LNCAP (cell line): Measurements from ENCODE around the gene LINGO4.

ENCODE experiments used
- TF ChIP-seq, protein P1 (sequence below): fragments of 450-650 bp; IDR thresholded peaks from 2 replicates; pipeline ENCODE4 v1.5.1; 2017; ENCODE audit warnings: mild to moderate bottlenecking

Gene LINGO4

DNA sequence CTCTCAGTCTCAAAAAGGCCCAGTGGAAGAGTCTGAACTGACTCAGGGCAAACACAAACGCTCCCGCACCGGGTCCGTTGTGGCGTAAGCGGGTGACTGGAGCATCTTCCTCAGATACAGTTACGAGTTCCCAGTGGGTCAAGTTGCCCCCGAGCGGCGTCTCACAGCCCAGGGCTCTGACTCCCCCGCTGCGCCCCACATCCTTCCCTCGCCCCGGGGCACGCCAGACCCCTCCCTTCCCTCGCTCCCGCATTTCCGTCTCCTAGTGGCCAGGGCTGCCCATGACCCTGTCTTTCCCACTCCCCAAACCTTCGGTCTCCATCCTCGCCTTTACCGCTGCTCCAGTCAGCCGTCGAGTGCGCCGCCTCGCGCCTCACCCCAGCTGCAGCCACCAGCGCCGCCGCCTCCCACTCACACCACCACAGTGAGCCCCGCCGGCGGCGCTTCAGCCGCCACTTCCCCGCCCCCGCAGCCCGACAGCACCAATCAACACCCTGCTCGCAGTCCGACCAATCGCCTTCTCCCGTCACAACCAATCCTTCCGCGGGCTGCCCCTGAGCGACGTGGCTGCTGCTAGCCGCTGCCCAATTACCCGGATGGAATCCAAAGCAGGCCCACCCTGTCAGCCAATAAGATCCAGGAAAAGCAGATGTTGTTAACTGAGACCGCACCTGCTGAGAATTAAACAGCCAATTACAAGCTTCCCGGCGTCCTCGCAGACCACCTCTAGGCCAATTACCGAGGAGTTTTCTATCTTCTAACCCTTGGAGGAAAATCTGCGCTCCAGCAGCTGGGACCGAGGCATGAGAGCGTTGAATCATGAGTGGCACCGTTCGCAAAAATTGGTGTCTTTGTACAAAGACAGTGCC is 14.9 kb downstream of the LINGO4 start, which contains the start of gene TDRKH:
TSS of gene TDRKH (minus strand) at position 430 of the 869 bp plus-strand sequence. CDS start 7,478 bp downstream, outside the sequence.
- TF ChIP-seq, protein P1, sequence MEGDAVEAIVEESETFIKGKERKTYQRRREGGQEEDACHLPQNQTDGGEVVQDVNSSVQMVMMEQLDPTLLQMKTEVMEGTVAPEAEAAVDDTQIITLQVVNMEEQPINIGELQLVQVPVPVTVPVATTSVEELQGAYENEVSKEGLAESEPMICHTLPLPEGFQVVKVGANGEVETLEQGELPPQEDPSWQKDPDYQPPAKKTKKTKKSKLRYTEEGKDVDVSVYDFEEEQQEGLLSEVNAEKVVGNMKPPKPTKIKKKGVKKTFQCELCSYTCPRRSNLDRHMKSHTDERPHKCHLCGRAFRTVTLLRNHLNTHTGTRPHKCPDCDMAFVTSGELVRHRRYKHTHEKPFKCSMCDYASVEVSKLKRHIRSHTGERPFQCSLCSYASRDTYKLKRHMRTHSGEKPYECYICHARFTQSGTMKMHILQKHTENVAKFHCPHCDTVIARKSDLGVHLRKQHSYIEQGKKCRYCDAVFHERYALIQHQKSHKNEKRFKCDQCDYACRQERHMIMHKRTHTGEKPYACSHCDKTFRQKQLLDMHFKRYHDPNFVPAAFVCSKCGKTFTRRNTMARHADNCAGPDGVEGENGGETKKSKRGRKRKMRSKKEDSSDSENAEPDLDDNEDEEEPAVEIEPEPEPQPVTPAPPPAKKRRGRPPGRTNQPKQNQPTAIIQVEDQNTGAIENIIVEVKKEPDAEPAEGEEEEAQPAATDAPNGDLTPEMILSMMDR = peak; percentile 50; the same call in 1 of the 2 replicates

DNA sequence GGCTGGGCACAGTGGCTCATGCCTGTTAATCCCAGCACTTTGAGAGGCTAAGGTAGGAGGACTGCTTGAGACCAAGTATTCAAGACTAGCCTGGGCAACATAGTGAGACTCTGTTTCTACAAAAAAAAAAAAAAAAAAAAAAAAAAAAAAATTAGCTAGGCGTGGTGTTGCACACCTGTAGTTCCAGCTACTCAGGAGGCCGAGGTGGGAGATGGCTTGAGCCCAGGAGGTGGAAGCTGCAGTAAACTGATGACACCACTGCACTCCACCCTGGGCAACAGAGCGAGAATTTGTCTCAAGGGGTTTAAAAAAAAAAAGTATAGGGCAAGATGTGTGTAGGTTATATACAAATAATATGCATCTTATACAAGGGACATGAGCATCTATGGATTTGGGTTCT is 17.5 kb downstream of the LINGO4 start:
- TF ChIP-seq, protein P1 = no peak

DNA sequence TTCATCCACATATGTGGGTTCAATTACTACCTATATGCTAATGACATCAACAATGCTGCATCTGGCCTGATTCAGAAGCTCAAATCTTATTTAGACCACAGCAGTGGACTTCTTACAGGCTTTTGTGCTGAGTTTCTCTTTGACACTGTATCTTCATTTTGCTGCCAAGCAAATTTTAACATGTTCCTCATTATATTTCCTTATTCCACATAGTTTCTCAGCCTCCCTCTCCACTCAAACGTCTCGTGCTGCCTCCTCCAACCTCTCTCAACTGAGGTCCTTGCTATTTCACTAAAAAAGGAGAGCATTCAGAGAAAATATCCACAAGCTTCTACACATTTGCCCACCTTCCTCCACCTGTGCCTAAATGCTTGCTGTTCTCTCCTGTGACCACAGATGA is 21.4 kb downstream of the LINGO4 start:
- TF ChIP-seq, protein P1 = no peak

DNA sequence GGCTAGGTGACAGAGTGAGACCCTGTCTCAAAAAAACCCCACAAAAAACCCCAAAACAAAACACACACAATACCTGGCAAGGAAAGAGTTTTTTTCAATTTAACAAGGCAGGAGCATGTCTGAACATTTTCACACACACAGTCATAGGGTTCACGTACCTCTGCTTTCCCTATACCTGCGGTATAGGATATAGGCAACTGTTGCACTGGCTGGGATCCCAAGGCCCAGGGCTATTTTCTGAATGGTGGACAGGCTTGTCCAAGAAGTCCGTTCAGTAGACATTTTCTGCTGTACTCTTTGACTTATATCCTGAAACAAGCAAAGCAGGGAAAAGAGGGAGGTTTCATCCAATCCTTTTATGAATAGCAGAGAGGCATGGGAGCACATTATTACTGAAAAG is 22.5 kb downstream of the LINGO4 start:
- TF ChIP-seq, protein P1 = no peak

DNA sequence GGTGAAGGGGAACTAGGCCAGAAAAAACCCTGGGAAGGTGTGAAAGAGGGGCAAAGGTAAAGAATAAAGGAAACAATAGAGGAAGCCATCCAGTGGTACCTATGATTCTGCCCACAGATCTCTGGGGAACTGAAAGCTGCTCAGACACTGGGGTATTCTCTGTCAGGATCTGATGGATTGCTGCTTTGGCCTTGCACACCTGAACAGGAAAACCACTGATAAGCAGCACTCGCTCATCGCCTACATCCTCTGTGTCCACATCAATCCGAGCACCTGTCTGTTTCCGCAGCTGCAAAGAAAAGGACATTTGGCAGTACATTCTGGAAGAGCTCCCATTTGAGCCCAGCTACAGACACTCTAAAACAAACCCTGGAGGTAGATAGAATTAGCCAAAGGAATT is 25.4 kb downstream of the LINGO4 start:
- TF ChIP-seq, protein P1 = no peak

DNA sequence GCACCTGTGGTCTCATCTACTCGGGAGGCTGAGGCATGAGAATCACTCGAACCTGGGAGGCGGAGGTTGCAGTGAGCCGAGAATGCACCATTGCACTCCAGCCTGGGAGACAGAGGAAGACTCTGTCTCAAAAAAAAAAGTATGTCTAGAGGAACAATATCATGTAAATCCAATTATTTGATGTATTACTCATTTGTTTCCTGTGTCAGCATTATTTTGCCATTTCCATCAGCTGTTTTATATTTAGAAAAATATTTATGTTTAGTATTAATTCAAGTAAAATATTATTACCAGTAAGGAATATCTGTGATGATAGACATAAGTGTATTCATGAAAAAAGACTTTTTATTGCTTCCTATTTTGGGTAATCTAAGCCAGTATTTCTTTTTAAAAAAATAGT is 27.9 kb downstream of the LINGO4 start:
- TF ChIP-seq, protein P1 = no peak

DNA sequence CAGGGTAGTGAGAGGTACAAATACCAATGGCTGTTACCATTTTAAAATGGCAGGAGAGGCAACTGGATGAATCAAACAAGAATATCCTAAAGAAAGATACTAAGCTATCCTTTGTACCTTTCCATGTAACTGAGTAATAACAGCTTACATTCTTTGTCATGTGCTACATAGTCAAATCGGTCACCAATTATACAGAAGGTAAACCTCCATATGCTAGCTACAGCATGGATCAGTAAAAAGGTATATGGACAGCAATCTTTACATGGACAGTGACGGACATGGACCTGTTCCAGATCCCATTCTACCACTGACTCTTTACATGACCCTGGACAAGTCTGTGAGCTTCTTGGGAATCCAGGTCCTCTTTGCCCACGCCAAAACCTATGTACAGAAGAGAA is 28.6 kb downstream of the LINGO4 start:
- TF ChIP-seq, protein P1 = no peak
